Measurements from ENCODE around the gene CDYL2. TPM values are rescaled to one million over a fixed set of nuclear protein-coding genes. Genes with fewer than 3 reads are reported as not detected.

Gene CDYL2
- total and polyA plus RNA-seq, 4 donors: 0.46 to 12.8 (median 5.2) TPM

DNA sequence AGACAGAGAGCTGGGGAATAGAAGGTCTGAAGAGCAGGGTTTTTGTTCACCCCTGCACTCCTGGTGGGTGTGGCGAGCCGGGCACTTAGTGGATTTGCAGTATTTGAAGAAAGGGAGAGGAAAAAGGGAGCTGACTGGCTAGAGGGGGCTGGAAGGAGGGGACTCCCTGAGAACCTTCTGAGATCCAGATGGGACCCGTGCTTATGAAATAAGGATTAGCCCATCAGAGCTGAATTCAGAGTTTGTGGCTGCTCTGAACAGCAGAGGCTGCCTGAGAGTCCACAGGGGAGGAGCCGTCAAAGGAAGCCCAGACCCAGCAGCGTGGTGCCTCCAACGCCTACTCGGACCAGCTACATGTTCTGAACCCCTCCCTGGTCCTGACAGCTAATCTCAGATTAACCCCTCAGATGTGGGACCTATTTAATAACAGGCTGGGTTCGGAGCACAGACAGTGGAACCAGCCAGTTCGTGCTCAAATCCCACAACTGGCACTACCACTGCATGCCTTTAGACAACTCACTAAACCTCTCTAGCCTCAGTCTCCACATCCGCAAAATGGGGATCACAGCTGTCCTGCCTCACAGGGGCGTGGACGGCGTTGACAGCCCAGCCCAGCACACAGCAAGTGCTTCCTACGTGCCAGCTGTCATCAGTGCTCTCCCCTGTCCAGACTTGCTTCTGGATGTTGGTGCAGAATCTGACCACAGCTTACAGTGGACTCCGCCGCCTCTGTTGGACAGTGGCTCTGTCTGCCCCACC lies 193.0 kb downstream of the CDYL2 start:
- ATAC-seq (ENCODE audit: low FRiP score) (no peak), DNase-seq (no peak)
- 80 to 86% methylated on average over 16 of the region's 16 CpGs for WGBS, 2 donors
- H3K27ac ChIP-seq (ENCODE audit: low read depth in 1 of 2, low read length in 2 of 2): no peak overlapping the region
- H3K9me3 ChIP-seq (ENCODE audit: control insufficient read depth, low read length): no peaks in the 10 kb centered on the region
- H3K4me3 ChIP-seq (ENCODE audit: low read length in 2 of 2): no peak overlapping the region
- peaks cover 0 to 3% of the 10 kb centered on the region in 2 donors for H3K36me3 ChIP-seq (ENCODE audit: control insufficient read depth in 1 of 2, insufficient read depth in 2 of 2, low read length in 1 of 2)
- H3K27me3 ChIP-seq (ENCODE audit: control insufficient read depth in 1 of 2, insufficient read depth in 2 of 2, low read length in 1 of 2): no peaks in the 10 kb centered on the region
- intact Hi-C loops (cut with DNase I): no loop called here
- H3K4me1 ChIP-seq (ENCODE audit: control insufficient read depth in 1 of 2, insufficient read depth in 2 of 2, low read length in 2 of 2): no peaks in the 10 kb centered on the region

DNA sequence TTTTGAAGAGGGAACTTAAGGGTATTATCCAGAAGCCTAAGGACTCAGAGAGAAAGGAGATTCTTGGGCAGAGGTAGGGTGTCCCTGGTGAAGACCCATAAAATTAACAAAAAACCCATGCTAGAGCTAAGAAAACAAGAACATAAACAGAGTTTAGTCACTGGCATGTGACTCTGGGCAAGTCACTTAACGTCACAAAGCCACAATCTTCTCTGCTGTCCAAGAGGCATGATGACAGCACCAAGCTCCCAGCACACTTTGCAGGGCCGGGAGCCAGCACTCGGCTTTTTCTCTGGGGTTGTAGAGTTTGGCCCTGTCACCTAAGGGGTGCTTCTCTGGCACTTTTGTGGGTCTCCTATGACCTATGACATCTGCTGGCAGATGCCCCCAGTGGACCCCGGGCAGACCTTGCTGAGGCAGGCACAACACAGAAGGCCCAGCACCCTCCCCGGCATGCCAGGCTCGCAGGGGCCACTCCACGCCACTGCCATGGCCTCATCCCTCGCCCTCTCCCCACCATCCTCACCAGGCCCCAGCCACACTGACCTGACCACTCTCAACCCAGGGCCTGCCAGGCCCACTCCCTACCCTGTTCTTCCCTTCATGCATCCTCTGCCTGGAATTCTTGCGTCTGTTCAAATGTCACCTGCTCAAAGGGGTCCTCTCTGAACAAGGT lies 193.8 kb downstream of the CDYL2 start:
- Histone ChIP-seq H3K27ac (ENCODE audit: low read depth in 1 of 2, low read length in 2 of 2) (no peak overlapping the region), H3K36me3 (ENCODE audit: control insufficient read depth in 1 of 2, insufficient read depth in 2 of 2, low read length in 1 of 2) (peaks cover 0 to 3% of the 10 kb centered on the region in 2 donors), H3K9me3 (ENCODE audit: control insufficient read depth, low read length) (no peaks in the 10 kb centered on the region), H3K4me1 (ENCODE audit: control insufficient read depth in 1 of 2, insufficient read depth in 2 of 2, low read length in 2 of 2) (no peaks in the 10 kb centered on the region), H3K27me3 (ENCODE audit: control insufficient read depth in 1 of 2, insufficient read depth in 2 of 2, low read length in 1 of 2) (no peaks in the 10 kb centered on the region), H3K4me3 (ENCODE audit: low read length in 2 of 2) (no peak overlapping the region)
- ATAC-seq (ENCODE audit: low FRiP score): no peak
- 86 to 89% methylated on average over 9 of the region's 9 CpGs for WGBS, 2 donors
- DNase-seq: no peak
- intact Hi-C loops (cut with DNase I): no loop called here

DNA sequence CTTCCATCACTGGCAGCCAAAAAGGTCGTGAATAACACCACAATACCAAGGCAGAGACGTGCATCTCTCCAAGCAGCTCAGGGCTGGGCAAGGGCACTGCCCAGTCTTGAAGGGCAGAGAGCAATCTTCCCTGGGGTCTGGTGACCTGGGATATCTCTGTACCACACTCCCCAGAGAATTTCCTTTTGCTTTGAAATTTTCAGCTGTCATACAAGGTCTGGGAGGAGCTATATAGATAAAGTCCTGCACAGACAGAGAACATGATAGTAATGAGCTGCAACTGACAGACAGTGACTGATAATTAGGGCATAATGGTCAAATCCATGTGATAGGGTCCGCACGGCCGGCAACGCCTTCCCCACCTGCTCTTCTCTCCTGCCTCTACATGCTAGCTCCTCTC lies 195.5 kb downstream of the CDYL2 start:
- intact Hi-C loops (cut with DNase I): no loop called here
- Histone ChIP-seq H3K4me1 (ENCODE audit: control insufficient read depth in 1 of 2, insufficient read depth in 2 of 2, low read length in 2 of 2) (no peaks in the 10 kb centered on the region), H3K27me3 (ENCODE audit: control insufficient read depth in 1 of 2, insufficient read depth in 2 of 2, low read length in 1 of 2) (no peaks in the 10 kb centered on the region), H3K27ac (ENCODE audit: low read depth in 1 of 2, low read length in 2 of 2) (no peak overlapping the region), H3K4me3 (ENCODE audit: low read length in 2 of 2) (no peak overlapping the region), H3K36me3 (ENCODE audit: control insufficient read depth in 1 of 2, insufficient read depth in 2 of 2, low read length in 1 of 2) (peaks cover 0 to 3% of the 10 kb centered on the region in 2 donors), H3K9me3 (ENCODE audit: control insufficient read depth, low read length) (no peaks in the 10 kb centered on the region)
- WGBS, 2 donors: 85 to 88% methylated on average over 6 of the region's 6 CpGs
- DNase-seq (no peak), ATAC-seq (ENCODE audit: low FRiP score) (no peak)

DNA sequence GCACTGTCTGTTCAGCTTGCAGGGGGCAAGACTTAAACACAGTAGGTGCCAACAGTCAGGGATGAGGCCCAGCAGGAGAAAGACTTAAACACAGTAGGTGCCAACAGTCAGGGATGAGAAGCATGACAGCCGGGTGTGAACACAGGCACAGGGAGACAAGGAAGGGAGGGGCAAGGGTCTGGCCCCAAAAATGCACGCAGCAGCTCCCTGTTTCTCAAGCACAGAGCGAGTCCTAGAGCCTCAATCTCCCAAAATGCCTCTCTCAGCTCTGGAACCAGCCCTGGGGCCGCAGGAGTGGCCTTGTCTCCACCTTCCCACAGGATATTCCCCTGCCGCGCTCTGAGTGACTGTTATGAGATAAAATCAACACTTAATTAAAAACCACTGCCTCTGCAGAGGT lies 197.2 kb downstream of the CDYL2 start:
- DNase-seq (no peak), ATAC-seq (ENCODE audit: low FRiP score) (no peak)
- no peaks in the 10 kb centered on the region for H3K9me3 ChIP-seq (ENCODE audit: control insufficient read depth, low read length)
- intact Hi-C loops (cut with DNase I): no loop called here
- H3K36me3 ChIP-seq (ENCODE audit: control insufficient read depth in 1 of 2, insufficient read depth in 2 of 2, low read length in 1 of 2): peaks cover 0 to 3% of the 10 kb centered on the region in 2 donors
- no peak overlapping the region for H3K27ac ChIP-seq (ENCODE audit: low read depth in 1 of 2, low read length in 2 of 2)
- H3K4me1 ChIP-seq (ENCODE audit: control insufficient read depth in 1 of 2, insufficient read depth in 2 of 2, low read length in 2 of 2): no peaks in the 10 kb centered on the region
- 76 to 91% methylated on average over 6 of the region's 6 CpGs for WGBS, 2 donors
- no peaks in the 10 kb centered on the region for H3K27me3 ChIP-seq (ENCODE audit: control insufficient read depth in 1 of 2, insufficient read depth in 2 of 2, low read length in 1 of 2)
- no peak overlapping the region for H3K4me3 ChIP-seq (ENCODE audit: low read length in 2 of 2)

DNA sequence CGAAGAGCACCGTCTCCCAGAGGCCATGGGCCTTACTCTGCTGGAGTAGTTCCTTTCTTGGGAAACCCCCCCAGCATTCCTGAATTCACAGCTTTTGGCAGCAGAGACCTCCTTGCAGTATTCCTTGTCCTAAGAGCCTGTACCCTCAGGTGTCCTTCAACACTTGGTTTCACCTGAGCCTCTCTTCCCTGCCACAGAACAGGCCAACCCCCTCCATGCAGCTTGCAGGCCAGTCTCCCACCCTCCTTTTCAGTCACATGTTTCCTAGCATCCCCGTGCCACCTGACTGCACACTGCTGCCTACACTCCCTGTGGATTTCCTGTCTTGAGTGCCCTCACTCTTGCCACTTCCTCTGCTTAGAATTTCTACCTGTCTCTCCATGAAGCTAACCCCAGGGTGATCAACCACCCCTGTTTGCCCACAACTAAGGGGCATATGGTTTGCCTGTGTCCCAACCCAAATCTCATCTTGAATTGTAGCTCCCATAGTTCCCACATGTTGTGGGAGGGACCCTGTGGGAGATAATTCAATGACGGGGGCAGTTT lies 198.1 kb downstream of the CDYL2 start:
- no peaks in the 10 kb centered on the region for H3K9me3 ChIP-seq (ENCODE audit: control insufficient read depth, low read length)
- ATAC-seq (ENCODE audit: low FRiP score) (no peak), DNase-seq (no peak)
- H3K4me1 ChIP-seq (ENCODE audit: control insufficient read depth in 1 of 2, insufficient read depth in 2 of 2, low read length in 2 of 2): no peaks in the 10 kb centered on the region
- no peak overlapping the region for H3K27ac ChIP-seq (ENCODE audit: low read depth in 1 of 2, low read length in 2 of 2)
- 85 to 93% methylated on average over 4 of the region's 4 CpGs for WGBS, 2 donors
- intact Hi-C loops (cut with DNase I): no loop called here
- H3K36me3 ChIP-seq (ENCODE audit: control insufficient read depth in 1 of 2, insufficient read depth in 2 of 2, low read length in 1 of 2): peaks cover 0 to 3% of the 10 kb centered on the region in 2 donors
- no peak overlapping the region for H3K4me3 ChIP-seq (ENCODE audit: low read length in 2 of 2)
- no peaks in the 10 kb centered on the region for H3K27me3 ChIP-seq (ENCODE audit: control insufficient read depth in 1 of 2, insufficient read depth in 2 of 2, low read length in 1 of 2)

DNA sequence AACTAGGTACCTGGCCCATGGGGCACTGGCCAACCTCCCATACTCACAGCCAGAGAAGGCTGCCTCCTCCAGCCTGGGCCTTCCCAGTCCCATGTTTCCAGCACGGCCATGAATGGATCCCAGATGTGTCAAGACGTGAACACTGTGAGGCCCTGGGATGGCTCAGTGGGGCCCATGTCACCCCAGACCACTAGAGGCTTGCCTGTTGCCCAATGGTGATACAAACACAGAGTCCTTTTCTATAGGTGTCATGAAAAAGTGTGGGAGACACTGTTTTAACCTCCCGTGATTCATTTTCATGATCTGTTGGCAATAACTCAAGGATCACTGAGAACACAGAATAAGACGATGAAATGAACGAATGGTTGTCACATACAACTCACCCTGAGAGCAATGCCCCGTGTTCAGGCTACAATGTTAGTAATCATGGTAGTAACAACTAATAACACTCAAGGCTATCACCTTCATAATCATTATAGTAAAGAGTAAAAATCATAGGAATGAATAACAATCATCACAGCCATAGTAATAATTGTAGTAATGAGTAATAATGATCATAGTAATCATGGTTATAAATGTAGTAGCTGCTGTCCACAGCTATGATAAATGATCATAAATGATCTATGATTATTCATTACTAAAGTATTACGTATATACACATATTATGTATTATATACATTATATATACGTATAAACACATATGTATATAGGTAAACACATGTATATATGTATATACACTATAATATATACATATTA lies 199.6 kb downstream of the CDYL2 start:
- no peak for ATAC-seq (ENCODE audit: low FRiP score)
- Histone ChIP-seq H3K4me1 (ENCODE audit: control insufficient read depth in 1 of 2, insufficient read depth in 2 of 2, low read length in 2 of 2) (no peaks in the 10 kb centered on the region), H3K4me3 (ENCODE audit: low read length in 2 of 2) (no peak overlapping the region), H3K9me3 (ENCODE audit: control insufficient read depth, low read length) (no peaks in the 10 kb centered on the region), H3K36me3 (ENCODE audit: control insufficient read depth in 1 of 2, insufficient read depth in 2 of 2, low read length in 1 of 2) (peaks cover 0 to 3% of the 10 kb centered on the region in 2 donors), H3K27me3 (ENCODE audit: control insufficient read depth in 1 of 2, insufficient read depth in 2 of 2, low read length in 1 of 2) (no peaks in the 10 kb centered on the region), H3K27ac (ENCODE audit: low read depth in 1 of 2, low read length in 2 of 2) (no peak overlapping the region)
- intact Hi-C loops (cut with DNase I): no loop called here
- DNase-seq: no peak
- WGBS, 2 donors: 95% methylated on average over 8 of the region's 8 CpGs

DNA sequence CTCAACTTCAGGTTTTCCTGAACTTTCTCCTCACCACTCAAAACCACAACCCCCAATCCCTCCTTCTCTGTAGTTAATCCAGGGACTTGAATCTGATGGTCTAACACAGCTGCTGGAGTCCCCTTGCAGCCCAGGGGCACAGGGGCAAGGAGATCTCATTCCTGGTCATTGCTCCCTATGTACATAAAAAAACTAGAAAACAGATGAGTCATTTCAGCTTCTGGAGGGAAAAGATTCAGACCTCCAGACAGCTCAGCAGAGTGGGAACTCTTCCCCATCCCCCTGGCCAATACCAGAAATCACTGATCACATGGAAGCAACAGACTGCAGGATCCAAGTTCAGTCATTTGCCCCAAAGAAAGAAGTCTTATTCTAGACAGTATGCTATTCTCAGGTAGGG lies 201.5 kb downstream of the CDYL2 start:
- peaks cover 0 to 1% of the 10 kb centered on the region in 2 donors for H3K36me3 ChIP-seq (ENCODE audit: control insufficient read depth in 1 of 2, insufficient read depth in 2 of 2, low read length in 1 of 2)
- H3K9me3 ChIP-seq (ENCODE audit: control insufficient read depth, low read length): no peaks in the 10 kb centered on the region
- ATAC-seq (ENCODE audit: low FRiP score) (no peak), DNase-seq (no peak)
- no peak overlapping the region for H3K27ac ChIP-seq (ENCODE audit: low read depth in 1 of 2, low read length in 2 of 2)
- no peaks in the 10 kb centered on the region for H3K4me1 ChIP-seq (ENCODE audit: control insufficient read depth in 1 of 2, insufficient read depth in 2 of 2, low read length in 2 of 2)
- no peak overlapping the region for H3K4me3 ChIP-seq (ENCODE audit: low read length in 2 of 2)
- no peaks in the 10 kb centered on the region for H3K27me3 ChIP-seq (ENCODE audit: control insufficient read depth in 1 of 2, insufficient read depth in 2 of 2, low read length in 1 of 2)
- intact Hi-C loops (cut with DNase I): no loop called here

DNA sequence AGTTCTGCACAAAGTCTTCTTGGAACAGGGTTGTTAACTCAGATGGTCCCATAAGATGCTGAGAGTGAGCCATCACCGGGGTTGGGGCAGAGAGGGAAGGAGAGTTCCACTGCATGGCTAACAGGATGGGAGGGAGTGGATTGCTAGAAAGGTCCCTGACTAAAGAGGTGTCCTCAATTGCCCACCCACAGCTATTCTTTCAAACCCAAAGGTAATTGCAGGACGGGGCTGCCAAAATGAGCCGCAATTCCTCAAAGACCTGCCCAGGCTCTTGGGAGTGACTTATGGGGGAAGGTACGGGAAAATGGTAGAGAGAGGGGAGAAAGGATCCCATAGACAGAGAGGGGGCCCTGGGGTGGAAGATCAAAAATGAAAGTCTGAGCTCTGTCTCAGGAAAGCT lies 203.2 kb downstream of the CDYL2 start:
- H3K36me3 ChIP-seq (ENCODE audit: control insufficient read depth in 1 of 2, insufficient read depth in 2 of 2, low read length in 1 of 2): no peaks in the 10 kb centered on the region
- no peak for DNase-seq
- no peaks in the 10 kb centered on the region for H3K9me3 ChIP-seq (ENCODE audit: control insufficient read depth, low read length)
- no peak overlapping the region for H3K27ac ChIP-seq (ENCODE audit: low read depth in 1 of 2, low read length in 2 of 2)
- intact Hi-C loops (cut with DNase I): no loop called here
- no peak for ATAC-seq (ENCODE audit: low FRiP score)
- H3K27me3 ChIP-seq (ENCODE audit: control insufficient read depth in 1 of 2, insufficient read depth in 2 of 2, low read length in 1 of 2): no peaks in the 10 kb centered on the region
- WGBS, 2 donors: 95 to 96% methylated on average over 4 of the region's 4 CpGs
- H3K4me1 ChIP-seq (ENCODE audit: control insufficient read depth in 1 of 2, insufficient read depth in 2 of 2, low read length in 2 of 2): no peaks in the 10 kb centered on the region
- H3K4me3 ChIP-seq (ENCODE audit: low read length in 2 of 2): no peak overlapping the region

Measured in aorta (tissue), 5 donors.